ENCODE data around the gene CASP10.
"Not testable (repeated sequence)": the region's sequence is repeated elsewhere in the genome, so short reads cannot be mapped to it uniquely, and the experiment has no call there.

CASP10 gene

DNA sequence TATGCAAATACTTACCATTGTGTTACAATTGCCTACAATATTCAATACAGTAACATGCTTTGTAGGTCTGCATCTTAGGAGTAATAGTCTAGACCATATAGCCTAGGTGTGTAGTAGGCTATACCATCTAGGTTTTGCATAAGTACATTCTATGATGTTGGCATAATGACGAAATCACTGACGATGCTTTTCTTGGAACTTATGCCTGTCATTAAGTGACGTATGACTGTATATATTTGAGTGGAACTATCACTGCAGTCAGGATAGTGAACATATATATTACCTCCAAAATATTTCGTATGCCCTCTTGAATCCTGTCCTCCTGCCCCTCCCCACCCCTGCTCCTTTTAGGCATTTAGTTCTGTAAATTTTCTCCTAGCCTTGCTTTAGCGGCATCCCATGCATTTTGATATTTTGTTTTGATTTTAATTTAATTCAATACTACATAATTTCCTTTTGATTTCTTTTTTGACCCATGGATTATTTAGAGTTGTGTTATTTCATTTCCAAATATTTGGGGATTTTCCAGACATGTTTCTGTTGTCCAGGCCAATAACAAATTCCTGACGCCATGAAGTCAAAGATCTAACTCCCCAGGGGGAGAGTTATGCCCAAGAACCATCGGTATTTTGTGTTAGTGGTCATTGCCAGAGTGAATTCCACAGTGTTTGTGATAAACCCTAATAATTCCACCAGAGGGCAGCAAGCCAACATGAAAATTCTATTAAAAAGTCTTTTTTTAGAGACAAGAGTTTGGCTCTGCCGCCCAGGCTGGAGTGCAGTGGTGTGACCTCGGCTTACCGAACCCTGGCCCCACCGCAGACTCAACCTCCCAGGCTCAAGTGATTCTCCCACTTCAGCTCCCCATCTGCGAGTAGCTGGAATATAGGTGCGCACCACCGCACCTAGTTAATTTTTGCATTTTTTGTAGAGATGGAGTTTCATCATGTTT, 53.2 kb downstream of the CASP10 start:
- peak; percentile 58 for DNase-seq

DNA sequence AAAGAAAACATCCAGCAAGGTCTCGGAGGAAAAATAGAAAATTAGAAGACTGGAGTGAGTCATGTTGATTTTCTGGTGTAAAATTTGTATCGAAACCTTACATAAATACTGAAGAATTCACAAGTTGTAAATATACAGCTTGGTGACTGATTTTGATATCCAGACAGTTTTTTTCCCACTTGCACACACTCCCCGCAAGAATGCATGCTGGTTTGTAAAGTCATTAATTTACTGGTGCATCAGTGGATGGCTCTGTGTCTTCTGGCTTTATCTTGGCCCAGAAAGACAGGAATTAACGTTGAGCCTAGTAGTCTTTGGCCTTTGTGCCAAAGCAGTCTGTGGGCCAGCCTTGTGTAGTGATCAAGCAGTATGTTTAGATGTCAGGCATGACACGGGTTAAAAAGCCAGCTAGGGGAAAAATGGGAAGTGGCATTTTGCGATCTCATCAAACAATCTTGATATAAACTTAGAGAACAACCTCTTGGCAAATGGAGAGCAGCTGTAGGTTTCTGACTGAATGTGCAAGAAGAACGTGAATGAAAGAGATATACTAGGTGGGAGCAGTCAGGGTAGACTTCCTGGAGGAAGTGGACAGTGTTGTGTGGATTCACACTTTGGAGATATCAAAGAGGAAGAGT, 54.7 kb downstream of the CASP10 start:
- DNase-seq: no peak

- not testable (repeated sequence) for DNase-seq
Measured at GRCh38 chr2:201239167-201239935, 56.4 kb downstream of the CASP10 start.

DNA sequence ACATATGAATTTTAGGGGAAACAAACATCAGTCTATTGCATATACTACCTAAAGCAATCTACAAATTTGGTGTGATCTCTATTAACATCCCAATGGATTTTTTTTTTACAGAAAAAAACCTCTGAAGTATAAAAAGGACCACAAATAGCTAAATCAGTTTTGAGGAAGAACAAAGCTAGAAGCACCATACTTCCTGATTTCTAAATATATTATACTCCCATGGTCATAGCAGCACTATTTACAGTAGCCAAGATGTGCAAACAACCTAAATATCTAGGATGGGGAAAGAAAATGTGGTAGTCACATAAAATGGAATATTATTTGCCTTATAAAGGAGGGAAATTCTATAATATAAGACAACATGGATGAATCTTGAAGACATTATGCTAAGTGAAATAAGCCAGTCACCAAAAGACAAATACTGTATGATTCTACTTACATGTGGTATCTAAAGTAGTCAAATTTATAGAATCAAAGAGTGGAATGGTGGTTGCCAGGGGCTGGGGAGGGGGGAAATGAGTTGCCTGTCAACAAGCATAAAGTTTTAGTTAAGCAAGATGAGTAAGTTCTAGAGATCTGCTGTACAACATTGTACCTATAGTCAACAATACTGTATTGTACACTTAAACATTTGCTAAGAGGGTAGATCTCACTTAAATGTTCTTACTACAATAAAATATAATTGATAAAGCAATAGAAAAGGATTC, 59.8 kb downstream of the CASP10 start:
- no peak for DNase-seq

GRCh38 chr2:201244829-201245228, 61.9 kb downstream of the CASP10 start:
- no peak for DNase-seq

- no peak for DNase-seq
Measured at GRCh38 chr2:201246280-201246679, 63.3 kb downstream of the CASP10 start.

DNA sequence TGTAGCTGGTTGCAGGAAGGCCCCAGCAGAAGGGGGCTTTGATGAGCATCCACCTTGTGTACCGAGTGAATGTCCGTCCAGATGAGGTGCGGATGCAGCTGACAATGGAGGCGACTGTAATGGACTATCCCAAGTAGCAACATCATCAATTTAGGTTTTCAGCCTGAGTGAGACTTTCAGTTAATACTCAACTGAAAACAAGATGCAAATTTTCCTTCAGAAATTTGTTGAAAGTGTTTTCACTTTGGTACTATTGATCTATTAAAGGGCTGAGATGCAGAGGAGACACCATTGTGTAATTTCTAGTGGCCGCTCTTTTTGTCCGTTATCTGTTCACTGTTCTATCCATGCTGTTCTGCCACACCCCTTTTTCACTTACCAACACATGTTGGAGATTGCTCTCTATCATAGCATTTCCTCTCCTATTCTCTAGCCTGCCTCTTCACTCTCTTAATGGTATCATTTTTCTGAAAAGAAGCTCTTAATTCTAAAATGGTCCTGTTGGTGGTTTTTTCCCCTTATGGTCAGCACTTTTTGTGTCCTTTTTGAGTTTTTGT, 65.4 kb downstream of the CASP10 start:
- DNase-seq: no peak

GRCh38 chr2:201249889-201250288, 66.9 kb downstream of the CASP10 start:
- DNase-seq: no peak

GRCh38 chr2:201250741-201251140, 67.8 kb downstream of the CASP10 start:
- DNase-seq: no peak

- DNase-seq: no peak
Measured at GRCh38 chr2:201254081-201254730, 71.3 kb downstream of the CASP10 start.

GRCh38 chr2:201255408-201256033, 72.6 kb downstream of the CASP10 start:
- no peak for DNase-seq

DNA sequence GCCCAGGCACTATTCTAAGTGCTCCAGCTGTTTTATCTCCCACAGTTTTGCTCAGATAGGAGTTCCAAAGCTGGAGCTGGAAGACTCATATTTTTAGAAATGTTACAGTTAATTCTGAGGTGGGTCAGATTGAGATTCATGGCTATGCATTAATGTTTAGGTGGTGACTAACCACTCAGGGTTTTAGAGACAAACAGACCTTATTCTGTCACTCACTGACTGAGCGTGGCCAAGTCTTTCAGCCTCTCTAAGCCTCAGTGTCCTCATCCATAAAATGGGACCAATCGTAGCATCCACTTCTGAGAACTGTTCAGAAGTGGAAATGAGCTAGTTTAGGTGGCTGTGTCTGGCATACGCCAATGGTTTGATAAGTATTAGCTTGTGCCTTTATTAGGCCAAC, 73.1 kb downstream of the CASP10 start:
- DNase-seq: no peak

DNA sequence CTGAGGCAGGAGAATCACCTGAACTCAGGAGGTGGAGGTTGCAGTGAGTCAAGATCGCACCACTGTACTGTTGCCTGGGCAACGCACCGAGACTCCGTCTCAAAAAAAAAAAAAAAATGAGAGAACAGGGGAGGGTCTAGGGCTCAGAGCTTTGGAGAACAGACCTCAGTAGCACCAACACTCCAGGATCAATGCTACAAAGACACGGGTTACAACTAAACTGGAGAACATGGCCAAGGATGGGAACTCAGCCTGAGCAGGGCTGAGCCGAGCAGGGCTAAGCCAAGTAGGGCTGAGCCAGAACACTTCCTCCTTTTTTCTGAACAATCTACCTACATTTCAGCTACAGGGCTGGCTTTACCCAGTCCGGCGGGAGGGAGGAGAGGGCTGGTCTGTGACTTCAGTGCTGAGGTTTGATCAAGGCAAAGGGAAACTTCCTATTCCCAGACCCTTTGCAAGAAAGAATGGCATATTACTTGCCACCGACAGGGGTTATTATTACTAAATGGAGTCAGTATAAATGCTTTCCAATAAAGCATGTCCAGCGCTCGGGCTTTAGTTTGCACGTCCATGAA, 74.5 kb downstream of the CASP10 start:
- DNase-seq: no peak

DNA sequence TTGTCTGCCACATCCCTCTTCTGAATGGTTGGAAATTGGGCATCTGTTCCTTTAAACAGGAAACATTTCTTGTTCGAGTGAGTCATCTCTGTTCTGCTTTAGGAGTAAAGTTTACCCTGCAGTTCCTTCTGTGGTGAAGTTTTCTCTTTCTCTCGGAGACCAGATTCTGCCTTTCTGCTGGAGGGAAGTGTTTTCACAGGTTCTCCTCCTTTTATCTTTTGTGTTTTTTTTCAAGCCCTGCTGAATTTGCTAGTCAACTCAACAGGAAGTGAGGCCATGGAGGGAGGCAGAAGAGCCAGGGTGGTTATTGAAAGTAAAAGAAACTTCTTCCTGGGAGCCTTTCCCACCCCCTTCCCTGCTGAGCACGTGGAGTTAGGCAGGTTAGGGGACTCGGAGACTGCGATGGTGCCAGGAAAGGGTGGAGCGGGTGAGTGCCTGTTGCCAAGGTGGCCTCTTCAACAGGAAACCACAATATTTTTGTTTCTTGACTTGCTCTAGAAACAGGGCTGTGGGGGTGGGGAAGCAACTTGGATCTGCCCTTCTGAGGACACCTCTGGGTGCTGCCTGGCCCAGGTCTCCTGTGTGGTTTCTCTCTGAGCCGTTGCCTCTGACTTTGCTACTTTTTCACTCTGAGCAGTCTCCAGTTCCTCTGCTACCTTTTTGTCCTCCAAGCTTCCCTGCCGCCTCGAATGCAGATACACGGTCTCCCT, 75.2 kb downstream of the CASP10 start:
- DNase-seq: no peak

- no peak for DNase-seq
Measured at GRCh38 chr2:201258666-201259615, 76.0 kb downstream of the CASP10 start.

DNA sequence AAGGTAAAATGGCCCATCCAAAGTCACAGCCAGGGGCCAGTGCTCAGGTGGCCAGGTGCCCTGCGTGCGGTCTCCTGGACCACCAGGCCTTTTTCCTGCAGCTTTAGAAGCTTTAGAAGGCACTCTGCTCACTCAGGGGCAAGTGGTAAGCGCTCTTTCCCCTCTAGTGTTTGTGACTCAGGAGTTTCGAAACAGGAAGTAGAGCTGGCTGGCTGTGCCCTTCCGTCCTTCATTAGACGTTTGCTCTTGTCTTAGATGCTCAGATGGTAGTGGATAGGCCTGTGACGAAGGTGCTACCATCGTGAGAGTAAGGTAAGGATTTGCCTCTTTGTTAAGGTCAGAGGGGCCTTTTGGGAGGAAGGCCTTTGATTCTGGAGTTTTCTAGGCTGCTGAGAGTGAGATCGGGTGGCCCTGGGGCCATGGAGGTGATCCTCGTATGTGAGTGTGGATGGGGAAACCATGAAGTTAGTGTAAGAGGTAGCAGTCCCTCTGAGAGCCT, 77.4 kb downstream of the CASP10 start, which contains the start of gene CASP8:
CASP8 (plus strand) TSS at position 235 of the 499 bp plus-strand sequence. CDS start 5,951 bp downstream, outside the sequence.
- no peak for DNase-seq

GRCh38 chr2:201261471-201261870, 78.5 kb downstream of the CASP10 start:
- no peak for DNase-seq

DNA sequence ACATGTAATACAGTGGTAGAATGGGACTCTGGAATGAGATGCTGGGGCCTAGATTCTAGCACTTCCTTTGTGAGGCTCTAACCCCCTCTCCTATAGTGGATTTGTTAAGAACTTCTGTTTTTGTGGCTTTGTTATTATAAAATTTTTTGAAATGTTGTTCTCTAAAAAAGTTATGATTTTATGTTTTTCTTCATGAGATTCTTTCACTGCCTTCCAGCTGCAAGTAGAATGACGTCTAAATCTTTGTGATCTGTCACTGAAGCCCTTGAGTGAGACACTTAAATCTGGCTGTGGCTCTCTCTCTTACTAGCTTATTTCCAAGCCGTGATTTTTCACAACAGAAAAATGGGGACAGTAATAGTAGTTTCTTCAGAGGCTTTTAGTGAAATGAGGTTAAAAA, 79.0 kb downstream of the CASP10 start:
- no peak for DNase-seq

- DNase-seq: no peak
Measured at GRCh38 chr2:201262718-201263117, 79.8 kb downstream of the CASP10 start.
